ENCODE measurements around the gene ANKRD22.

- TF ChIP-seq, protein P1, sequence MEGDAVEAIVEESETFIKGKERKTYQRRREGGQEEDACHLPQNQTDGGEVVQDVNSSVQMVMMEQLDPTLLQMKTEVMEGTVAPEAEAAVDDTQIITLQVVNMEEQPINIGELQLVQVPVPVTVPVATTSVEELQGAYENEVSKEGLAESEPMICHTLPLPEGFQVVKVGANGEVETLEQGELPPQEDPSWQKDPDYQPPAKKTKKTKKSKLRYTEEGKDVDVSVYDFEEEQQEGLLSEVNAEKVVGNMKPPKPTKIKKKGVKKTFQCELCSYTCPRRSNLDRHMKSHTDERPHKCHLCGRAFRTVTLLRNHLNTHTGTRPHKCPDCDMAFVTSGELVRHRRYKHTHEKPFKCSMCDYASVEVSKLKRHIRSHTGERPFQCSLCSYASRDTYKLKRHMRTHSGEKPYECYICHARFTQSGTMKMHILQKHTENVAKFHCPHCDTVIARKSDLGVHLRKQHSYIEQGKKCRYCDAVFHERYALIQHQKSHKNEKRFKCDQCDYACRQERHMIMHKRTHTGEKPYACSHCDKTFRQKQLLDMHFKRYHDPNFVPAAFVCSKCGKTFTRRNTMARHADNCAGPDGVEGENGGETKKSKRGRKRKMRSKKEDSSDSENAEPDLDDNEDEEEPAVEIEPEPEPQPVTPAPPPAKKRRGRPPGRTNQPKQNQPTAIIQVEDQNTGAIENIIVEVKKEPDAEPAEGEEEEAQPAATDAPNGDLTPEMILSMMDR (conservative IDR thresholded peaks at IDR 0.05; ENCODE audit: low read depth, low read length) = no peak
- TF ChIP-seq EZH2 (IDR thresholded peaks at IDR 0.05; ENCODE audit: borderline replicate concordance, low read depth, low read length, poor library complexity, severe bottlenecking) = no peak
Observed at GRCh38 chr10:88786032-88786770, 65.4 kb downstream of the ANKRD22 start.

Data from A673 (cell line).